K562 (cell line): ENCODE data around the gene GFOD1. TPM values are rescaled to one million over a fixed set of nuclear protein-coding genes. Genes with fewer than 3 reads are reported as not detected.

Source experiments
- BHLHE40 ChIP-seq: IDR thresholded peaks from 2 replicates; pipeline ENCODE4 v1.6.1; 2011; ENCODE audit warnings: low read length, improper control_type of control experiment
- CBFA2T2 ChIP-seq: fragments of 450-650 bp; conservative IDR thresholded peaks from 2 replicates; pipeline ENCODE4 v1.6.1; 2017; ENCODE audit warnings: mild to moderate bottlenecking
- ELF4 ChIP-seq: fragments of 450-650 bp; formaldehyde crosslinking; IDR thresholded peaks from 2 replicates; pipeline ENCODE4 v1.4.0; 2022; ENCODE audit warnings: missing genetic modification characterization
- HMGXB4 ChIP-seq: sonication (generic); formaldehyde crosslinking; IDR thresholded peaks from 2 replicates; pipeline ENCODE4 v1.8.1; 2023; ENCODE audit warnings: mild to moderate bottlenecking, missing genetic modification reagents
- HNRNPK ChIP-seq: fragments of 200-400 bp; formaldehyde crosslinking; IDR thresholded peaks from one replicate; pipeline ENCODE4 v1.6.1; 2018; ENCODE audit warnings: mild to moderate bottlenecking, low read depth, low read length; ENCODE audit not compliant: poor library complexity, severe bottlenecking
- MYBL2 ChIP-seq, 2 experiments: fragments of 450-650 bp in 1 of 2; sonication (generic) in 1 of 2; formaldehyde crosslinking in 1 of 2; IDR thresholded peaks; 2 replicates each; pipeline versions ENCODE4 v1.6.1 to v1.8.1; 2017 to 2022; ENCODE audit warnings: borderline replicate concordance in 1 of 2, inconsistent platforms in 1 of 2, low read depth in 1 of 2, mild to moderate bottlenecking in 1 of 2, missing genetic modification reagents in 1 of 2, moderate library complexity in 1 of 2
- NCOA1 ChIP-seq: fragments of 450-650 bp; IDR thresholded peaks from 2 replicates; pipeline ENCODE4 v1.6.1; 2016; ENCODE audit warnings: low read depth
- NR1H2 ChIP-seq: sonication (generic); formaldehyde crosslinking; IDR thresholded peaks from 2 replicates; pipeline ENCODE4 v1.4.0; 2020; ENCODE audit warnings: mild to moderate bottlenecking, missing genetic modification reagents
- NR2F6 ChIP-seq: fragments of 450-650 bp; formaldehyde crosslinking; IDR thresholded peaks from 2 replicates; pipeline ENCODE4 v1.4.0; 2020; ENCODE audit warnings: mild to moderate bottlenecking
- RUNX1 ChIP-seq: sonication (generic); IDR thresholded peaks from 2 replicates; pipeline ENCODE4 v1.6.1; 2016; ENCODE audit warnings: antibody characterized with exemption, low read depth
- SETDB1 ChIP-seq: IDR thresholded peaks from one replicate; pipeline ENCODE4 v1.6.1; 2012; ENCODE audit warnings: low read length, control low read depth, inconsistent platforms
- SMAD1 ChIP-seq: fragments of 150-350 bp; IDR thresholded peaks from 2 replicates; pipeline ENCODE4 v1.6.1; 2014; ENCODE audit warnings: low read length, low read depth; ENCODE audit not compliant: partially characterized antibody
- SMARCA4 ChIP-seq: fragments of 450-650 bp; IDR thresholded peaks from 2 replicates; pipeline ENCODE4 v1.6.1; 2016
- SP2 ChIP-seq: IDR thresholded peaks from 2 replicates; pipeline ENCODE4 v1.6.1; 2011; ENCODE audit warnings: mild to moderate bottlenecking, low read depth, low read length, moderate library complexity; ENCODE audit not compliant: poor library complexity, severe bottlenecking; ENCODE audit errors: extremely low read depth
- TCF7 ChIP-seq: sonication (generic); IDR thresholded peaks from 2 replicates; pipeline ENCODE4 v1.6.1; 2016; ENCODE audit warnings: antibody characterized with exemption, borderline replicate concordance
- TSC22D4 ChIP-seq: fragments of 450-650 bp; IDR thresholded peaks from 2 replicates; pipeline ENCODE4 v1.6.1; 2016; ENCODE audit warnings: missing genetic modification characterization, missing biosample characterization, control low read depth
- ZNF232 ChIP-seq: sonication (generic); formaldehyde crosslinking; IDR thresholded peaks from 2 replicates; pipeline ENCODE4 v1.8.0; 2022; ENCODE audit warnings: mild to moderate bottlenecking, missing genetic modification reagents
- ZNF253 ChIP-seq: fragments of 250-450 bp; sonication (Bioruptor Pico); conservative IDR thresholded peaks from 2 replicates; pipeline ENCODE4 v1.6.1; 2021; ENCODE audit warnings: mild to moderate bottlenecking
- ZNF274 ChIP-seq: IDR thresholded peaks from 2 replicates; pipeline ENCODE4 v1.6.1; 2011; ENCODE audit warnings: low read depth, mild to moderate bottlenecking, low read length, moderate library complexity, borderline replicate concordance
- ZNF644 ChIP-seq: fragments of 200-800 bp; sonication (Bioruptor generic); IDR thresholded peaks from 2 replicates; pipeline ENCODE4 v1.6.1; 2016; ENCODE audit warnings: low read depth, missing genetic modification characterization, missing compliant biosample characterization
- ZNF764 ChIP-seq: fragments of 250-450 bp; sonication (Bioruptor Pico); IDR thresholded peaks from 2 replicates; pipeline ENCODE4 v1.4.0; 2020; ENCODE audit warnings: low read depth, mild to moderate bottlenecking, moderate library complexity
- polyA plus RNA-seq, 8 experiments: library from polyadenylated mRNA; depleted of rRNA in 4 of 8; stranded (reverse) in 5 of 8; unstranded in 3 of 8; fragments of >200 nt; fragmentation: Nextera tagmentation in 2 of 8; fragmentation: Illumina TruSeq in 1 of 8; extraction: Ambion mirVana in 2 of 8; extraction: Trizol in 1 of 8; gene quantifications; 2 replicates each; pipeline versions ENCODE4 v1.2.1 to v1.2.3, GENCODE V29; 2011 to 2014; ENCODE audit warnings: inconsistent platforms in 1 of 8, missing spikeins in 1 of 8
- total RNA-seq, 7 experiments: library from RNA; depleted of rRNA in 6 of 7; stranded (reverse); fragments of >200 nt in 6 of 7; fragmentation: Illumina TruSeq in 2 of 7; extraction: Trizol in 2 of 7; gene quantifications; 2 replicates each; pipeline versions ENCODE4 v1.2.1 to v1.2.3, GENCODE V29; 2011 to 2021; ENCODE audit warnings: low replicate concordance in 1 of 7
- TF ChIP-seq, protein P1 (sequence below): fragments of 450-650 bp; IDR thresholded peaks from 2 replicates; pipeline ENCODE4 v1.6.1; 2016; ENCODE audit warnings: antibody characterized with exemption
- TF ChIP-seq, protein P2 (sequence below): IDR thresholded peaks from 2 replicates; pipeline ENCODE4 v1.6.1; 2012; ENCODE audit warnings: low read depth, low read length, improper control_type of control experiment, borderline replicate concordance
- TF ChIP-seq, protein P3 (sequence below): fragments of 250-450 bp; sonication (Bioruptor Pico); IDR thresholded peaks from 2 replicates; pipeline ENCODE4 v1.6.1; 2021; ENCODE audit warnings: mild to moderate bottlenecking
- TF ChIP-seq, protein P4 (sequence below): fragments of 250-450 bp; sonication (Bioruptor Pico); IDR thresholded peaks from 2 replicates; pipeline ENCODE4 v1.8.0; 2021; ENCODE audit warnings: moderate library complexity, mild to moderate bottlenecking, inconsistent platforms

GFOD1 gene
- total and polyA plus RNA-seq, 9 of the 15 experiments (the other 6 are each of a cell fraction or from before 2014, with no cell fraction given): 3.8 to 12.0 (median 8.2) TPM

DNA sequence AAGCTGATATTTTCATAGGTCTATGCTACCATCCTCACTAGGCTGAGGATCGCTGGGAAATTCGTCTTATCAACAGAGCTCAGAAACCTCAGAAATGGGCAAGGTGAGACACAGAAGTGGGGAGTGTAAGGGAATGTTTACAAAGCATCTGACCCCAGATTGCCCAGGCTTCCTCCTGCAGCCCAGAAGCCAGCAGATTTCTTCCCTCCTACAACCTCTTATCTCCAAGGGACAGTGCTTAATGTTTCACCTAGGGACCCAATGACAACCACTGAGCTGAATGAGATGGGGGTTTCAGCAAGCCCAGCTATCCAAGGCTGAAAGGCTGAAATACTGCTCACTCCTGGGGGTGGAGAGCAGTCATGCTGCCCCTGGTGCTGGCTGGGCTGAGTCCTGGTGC lies 106.6 kb downstream of the GFOD1 start (continued):
- TF ChIP-seq, protein P1, sequence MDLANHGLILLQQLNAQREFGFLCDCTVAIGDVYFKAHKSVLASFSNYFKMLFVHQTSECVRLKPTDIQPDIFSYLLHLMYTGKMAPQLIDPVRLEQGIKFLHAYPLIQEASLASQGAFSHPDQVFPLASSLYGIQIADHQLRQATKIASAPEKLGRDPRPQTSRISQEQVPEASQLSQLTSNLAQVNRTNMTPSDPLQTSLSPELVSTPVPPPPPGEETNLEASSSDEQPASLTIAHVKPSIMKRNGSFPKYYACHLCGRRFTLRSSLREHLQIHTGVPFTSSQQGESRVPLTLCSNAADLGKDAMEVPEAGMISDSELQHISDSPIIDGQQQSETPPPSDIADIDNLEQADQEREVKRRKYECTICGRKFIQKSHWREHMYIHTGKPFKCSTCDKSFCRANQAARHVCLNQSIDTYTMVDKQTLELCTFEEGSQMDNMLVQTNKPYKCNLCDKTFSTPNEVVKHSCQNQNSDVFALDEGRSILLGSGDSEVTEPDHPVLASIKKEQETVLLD: no peak
- TF ChIP-seq HNRNPK (no peak), BHLHE40 (peak; percentile 45; the same call in 1 of the 2 replicates), TCF7 (peak; percentile 23; the same call in 1 of the 2 replicates), TSC22D4 (no peak), NR2F6 (no peak), CBFA2T2 (peak; percentile 98), SETDB1 (no peak), ZNF232 (CRISPR knock-in tag) (no peak), SMAD1 (no peak), HMGXB4 (CRISPR knock-in tag) (no peak), ZNF274 (peak; percentile 55; the same call in 1 of the 2 replicates), NCOA1 (peak; percentile 71; the same call in 1 of the 2 replicates), SMARCA4 (peak; percentile 87), ZNF253 (no peak), RUNX1 (peak; percentile 93), NR1H2 (CRISPR knock-in tag) (no peak), ZNF644 (tag) (no peak), SP2 (no peak), ZNF764 (CRISPR knock-in tag) (no peak), ELF4 (peak; percentile 49; the same call in 1 of the 2 replicates), MYBL2 (IDR thresholded peaks at IDR 0.05; ENCODE audit: low read depth) (no peak), MYBL2 (CRISPR knock-in tag; IDR thresholded peaks at IDR 0.05; ENCODE audit: borderline replicate concordance) (no peak)
- TF ChIP-seq, protein P2, sequence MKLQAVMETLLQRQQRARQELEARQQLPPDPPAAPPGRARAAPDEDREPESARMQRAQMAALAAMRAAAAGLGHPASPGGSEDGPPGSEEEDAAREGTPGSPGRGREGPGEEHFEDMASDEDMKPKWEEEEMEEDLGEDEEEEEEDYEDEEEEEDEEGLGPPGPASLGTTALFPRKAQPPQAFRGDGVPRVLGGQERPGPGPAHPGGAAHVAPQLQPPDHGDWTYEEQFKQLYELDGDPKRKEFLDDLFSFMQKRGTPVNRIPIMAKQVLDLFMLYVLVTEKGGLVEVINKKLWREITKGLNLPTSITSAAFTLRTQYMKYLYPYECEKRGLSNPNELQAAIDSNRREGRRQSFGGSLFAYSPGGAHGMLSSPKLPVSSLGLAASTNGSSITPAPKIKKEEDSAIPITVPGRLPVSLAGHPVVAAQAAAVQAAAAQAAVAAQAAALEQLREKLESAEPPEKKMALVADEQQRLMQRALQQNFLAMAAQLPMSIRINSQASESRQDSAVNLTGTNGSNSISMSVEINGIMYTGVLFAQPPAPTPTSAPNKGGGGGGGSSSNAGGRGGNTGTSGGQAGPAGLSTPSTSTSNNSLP: peak; percentile 64; the same call in 1 of the 2 replicates
- TF ChIP-seq, protein P3, sequence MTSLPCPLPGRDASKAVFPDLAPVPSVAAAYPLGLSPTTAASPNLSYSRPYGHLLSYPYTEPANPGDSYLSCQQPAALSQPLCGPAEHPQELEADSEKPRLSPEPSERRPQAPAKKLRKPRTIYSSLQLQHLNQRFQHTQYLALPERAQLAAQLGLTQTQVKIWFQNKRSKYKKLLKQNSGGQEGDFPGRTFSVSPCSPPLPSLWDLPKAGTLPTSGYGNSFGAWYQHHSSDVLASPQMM (CRISPR knock-in tag): no peak
- TF ChIP-seq, protein P4, sequence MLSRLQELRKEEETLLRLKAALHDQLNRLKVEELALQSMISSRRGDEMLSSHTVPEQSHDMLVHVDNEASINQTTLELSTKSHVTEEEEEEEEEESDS (CRISPR knock-in tag): no peak
